ENCODE results near the gene MVD. TPM values are rescaled to one million over a fixed set of nuclear protein-coding genes. Genes with fewer than 3 reads are reported as not detected.

Gene MVD
- total RNA-seq, 1 donor from 2014 or later, result 22.9 TPM

DNA sequence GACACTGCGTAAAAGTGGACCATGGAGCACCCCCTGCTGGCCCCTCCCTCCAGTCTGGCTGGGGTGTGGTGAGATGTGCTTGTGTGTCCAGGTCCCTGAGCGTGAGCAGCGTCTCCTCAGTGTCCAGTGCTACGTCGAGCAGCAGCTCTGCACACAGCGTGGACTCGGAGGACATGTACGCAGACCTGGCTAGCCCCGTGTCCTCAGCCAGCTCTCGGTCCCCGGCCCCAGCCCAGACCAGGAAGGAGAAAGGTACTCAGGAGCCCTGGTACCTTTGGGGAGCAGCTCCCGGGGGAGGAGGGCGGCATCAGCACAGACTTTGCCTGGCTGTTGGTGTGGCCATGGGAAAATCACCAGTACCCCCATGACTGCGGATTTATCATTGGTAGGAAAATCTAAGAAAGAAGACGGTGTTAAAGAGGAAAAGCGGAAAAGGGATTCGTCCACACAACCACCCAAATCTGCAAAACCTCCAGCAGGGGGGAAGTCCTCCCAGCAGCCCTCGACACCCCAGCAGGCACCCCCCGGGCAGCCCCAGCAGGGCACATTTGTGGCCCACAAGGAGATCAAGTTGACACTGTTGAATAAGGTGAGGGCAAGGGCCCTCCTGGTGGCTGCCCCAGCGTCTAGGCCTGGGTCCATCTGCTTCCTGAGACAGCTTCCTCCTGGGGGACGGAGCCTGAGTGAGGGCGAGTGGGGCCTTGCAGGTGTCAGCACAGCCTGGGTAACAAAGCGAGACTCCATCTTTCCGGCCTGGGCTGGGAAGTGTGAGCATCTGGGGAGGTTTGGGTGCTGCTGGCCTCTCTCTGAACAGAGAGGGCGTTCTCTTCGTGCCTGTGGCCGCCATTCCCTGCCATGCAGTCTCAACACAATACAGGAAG lies 35.1 kb downstream of the MVD start:
- DNase-seq (ENCODE audit: low spot score), result no peak

DNA sequence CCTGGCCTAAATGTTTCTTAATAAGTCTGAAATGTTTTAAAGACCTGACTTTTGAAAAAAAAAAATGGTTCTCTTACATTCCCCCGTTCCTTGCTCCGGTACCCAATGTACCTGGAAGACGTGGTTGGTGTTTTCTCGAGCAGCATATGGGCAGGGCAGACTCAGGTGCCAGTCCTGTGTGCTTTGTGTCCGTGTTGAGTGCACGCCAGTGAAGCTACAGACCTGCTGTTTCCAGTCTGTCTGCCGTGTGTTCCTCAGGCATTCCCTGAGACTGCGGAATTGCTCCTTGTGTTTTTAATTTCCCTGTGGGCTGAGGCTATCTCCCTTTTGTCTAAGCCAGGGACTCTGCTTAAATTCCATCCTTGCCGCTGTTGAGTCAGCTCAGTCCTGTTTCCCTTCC lies 36.2 kb downstream of the MVD start:
- DNase-seq (ENCODE audit: low spot score), result no peak

DNA sequence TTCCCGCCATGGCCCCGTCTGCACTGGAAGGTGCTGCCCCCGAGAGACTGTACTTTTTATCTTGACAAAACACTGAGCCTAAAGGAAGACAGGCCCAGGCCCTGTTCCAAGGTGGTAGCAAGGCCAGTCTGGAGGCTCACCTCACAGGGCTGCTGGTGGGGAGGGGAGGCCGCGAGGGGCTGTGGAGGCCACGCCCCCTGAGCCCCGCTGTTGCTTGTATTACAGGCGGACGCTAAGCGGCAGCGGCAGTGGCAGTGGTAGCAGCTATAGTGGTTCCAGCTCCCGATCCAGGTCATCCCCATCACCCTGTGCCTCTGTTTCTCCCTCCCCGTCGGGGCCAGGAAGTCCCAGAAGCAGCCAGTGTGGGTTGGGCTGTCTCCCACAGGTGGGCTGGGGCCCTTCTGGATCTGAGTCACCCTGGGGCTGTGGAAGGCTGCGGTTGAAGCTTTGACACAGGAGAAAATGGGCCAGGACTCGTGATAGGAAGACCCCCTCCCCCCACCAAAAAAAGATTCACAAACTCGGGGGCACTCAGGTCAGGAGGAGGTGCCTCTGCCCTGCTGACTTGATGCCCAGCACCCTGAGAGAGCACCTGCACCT lies 37.8 kb downstream of the MVD start:
- DNase-seq (ENCODE audit: low spot score), result no peak

DNA sequence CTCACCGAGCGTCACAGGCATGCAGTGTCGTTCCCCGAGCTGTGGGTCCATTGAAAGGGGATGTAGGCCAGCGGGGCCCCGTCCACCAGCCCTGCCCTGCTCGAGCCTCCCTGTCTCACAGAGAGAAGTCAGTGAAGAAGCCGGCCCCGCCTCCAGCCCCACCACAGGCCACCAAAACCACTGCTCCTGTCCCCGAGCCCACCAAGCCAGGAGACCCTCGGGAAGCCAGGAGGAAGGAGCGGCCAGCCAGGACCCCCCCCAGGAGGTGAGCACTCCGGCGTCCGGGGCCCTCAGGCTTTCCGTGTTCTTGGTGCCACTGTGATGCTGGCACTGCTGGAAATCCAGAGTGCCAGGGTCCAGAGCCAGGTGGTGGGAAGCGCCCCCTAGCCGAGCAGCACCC lies 38.4 kb downstream of the MVD start:
- DNase-seq (ENCODE audit: low spot score), result no peak

DNA sequence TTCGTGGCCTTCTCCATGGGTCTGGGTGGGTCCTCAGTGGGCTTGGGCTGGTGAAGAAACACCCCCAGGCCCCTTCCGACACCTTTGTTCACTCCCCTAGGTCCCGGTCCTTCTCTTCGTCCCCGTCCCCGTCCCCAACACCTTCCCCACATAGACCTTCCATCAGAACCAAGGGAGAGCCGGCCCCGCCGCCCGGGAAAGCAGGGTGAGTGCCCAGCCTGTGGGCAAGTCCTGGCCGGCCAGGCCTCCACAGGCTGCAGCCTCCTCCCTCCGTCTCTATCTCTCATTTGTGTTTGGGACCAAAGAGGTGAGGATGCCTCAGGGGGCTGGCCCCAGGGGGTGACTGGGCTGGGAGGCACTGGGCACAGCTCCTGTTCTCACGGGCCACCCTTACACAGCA lies 39.0 kb downstream of the MVD start:
- DNase-seq (ENCODE audit: low spot score), result no peak

DNA sequence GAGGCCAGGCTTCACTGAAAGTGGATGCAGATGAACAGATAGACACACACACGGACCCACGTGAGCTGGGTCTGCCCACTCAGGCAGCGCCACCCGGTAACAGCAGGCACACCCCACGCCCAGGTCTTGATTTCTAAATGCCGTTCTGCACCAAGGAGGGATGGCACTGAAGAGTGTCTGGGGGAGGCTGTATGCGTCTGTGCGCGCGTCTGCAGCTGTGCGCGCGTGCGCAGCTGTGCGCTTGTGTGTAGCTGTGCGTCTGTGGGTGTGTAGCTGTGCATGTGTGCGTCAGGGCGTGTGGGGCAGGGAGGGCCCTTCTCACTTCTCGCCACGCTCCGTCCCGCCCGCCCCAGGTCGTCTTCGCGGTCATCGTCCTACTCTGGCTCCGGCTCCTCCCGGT lies 40.0 kb downstream of the MVD start:
- DNase-seq (ENCODE audit: low spot score), result no peak

DNA sequence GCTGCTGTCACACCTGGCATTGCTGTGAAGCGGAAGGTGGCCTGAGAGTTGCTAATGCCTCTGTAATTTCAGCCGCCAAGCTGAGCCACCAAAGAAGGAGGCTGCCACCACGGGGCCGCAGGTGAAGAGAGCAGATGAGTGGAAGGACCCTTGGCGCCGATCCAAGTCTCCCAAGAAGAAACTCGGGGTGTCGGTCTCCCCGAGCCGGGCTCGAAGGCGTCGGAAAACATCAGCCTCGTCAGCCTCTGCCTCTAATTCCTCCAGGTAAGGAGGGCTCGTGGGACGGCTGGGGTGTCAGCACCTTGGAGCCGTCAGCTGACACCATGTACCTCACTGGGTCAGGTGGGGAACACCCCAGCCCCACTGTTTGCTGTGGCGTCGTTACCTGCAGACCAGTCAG lies 40.8 kb downstream of the MVD start:
- no peak for DNase-seq (ENCODE audit: low spot score)

DNA sequence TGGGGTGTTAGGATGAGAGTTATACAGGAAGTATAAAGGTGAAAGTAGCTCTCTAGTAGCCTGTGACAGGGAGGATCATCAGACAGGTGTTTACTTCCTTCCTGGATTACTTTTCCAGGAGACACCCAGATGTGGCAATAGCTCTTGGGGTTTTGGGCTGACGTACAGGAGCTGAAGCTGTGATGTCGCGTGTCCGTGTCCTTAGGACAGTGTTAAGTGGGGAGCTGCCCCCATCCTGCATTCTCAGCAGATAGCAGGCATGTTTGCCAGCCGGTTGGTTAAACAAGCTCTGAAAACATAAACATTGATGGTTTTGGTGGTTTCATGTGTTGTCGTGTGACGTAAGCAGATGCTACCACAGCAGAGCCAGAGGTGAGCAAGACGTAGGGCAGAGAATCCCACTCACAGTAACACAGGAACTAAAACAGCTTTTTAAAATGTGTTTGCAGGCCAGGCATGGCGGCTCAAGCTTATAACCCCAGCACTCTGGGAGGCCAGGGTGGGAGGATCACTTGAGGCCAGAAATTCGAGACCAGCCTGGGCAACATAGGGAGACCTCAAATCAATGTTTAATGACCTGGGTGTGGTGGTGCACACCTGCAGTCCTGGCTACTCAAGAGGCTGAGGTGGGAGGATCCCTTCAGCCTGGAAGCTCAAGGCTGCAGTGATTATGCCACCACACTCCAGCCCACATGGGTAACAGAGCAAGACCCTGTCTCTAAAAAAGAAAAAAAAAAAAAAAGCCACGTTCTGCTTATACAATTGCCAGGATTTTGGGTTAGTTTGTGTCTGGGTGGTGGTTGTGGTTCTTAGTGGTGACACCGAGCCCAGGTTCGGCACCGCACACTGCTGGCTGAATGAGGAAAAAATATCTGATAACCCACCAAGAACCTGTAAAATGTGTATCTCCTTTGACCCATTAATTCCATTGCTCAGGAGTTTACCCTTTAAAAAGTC lies 42.8 kb downstream of the MVD start:
- no peak for DNase-seq (ENCODE audit: low spot score)

DNA sequence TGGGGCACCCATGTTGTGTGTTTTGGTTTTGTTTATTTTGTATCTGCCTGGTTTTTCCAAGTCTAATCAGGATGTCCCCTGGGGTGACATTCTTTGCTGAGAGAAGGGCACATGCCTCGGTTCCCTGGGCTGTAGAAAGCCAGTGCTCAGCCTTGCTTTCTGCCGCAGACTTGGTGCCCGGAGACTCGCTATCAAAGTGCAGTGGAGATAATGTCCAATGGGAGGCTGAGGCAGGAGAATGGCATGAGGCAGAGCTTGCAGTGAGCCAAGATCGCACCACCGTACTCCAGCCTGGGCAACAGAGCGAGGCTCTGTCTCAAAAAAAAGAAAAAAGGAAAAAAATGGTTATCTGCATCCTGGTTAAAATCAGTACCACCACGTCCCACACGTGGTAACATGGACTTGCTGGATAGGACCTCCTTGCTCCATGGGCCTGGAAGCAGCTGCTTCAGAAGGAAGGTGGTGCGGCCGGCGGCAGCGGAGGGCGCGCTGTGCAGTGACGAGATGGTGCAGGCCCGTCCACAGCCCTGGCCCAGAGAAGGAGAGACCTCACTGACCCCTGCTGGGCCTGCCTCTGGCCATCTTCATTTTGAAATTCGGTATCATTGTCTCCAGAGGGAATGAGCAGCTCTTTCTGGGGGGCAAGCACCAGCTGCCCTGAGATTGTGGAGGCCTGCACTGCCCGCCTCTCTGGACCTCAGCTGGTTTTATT lies 43.8 kb downstream of the MVD start:
- DNase-seq (ENCODE audit: low spot score), result no peak

DNA sequence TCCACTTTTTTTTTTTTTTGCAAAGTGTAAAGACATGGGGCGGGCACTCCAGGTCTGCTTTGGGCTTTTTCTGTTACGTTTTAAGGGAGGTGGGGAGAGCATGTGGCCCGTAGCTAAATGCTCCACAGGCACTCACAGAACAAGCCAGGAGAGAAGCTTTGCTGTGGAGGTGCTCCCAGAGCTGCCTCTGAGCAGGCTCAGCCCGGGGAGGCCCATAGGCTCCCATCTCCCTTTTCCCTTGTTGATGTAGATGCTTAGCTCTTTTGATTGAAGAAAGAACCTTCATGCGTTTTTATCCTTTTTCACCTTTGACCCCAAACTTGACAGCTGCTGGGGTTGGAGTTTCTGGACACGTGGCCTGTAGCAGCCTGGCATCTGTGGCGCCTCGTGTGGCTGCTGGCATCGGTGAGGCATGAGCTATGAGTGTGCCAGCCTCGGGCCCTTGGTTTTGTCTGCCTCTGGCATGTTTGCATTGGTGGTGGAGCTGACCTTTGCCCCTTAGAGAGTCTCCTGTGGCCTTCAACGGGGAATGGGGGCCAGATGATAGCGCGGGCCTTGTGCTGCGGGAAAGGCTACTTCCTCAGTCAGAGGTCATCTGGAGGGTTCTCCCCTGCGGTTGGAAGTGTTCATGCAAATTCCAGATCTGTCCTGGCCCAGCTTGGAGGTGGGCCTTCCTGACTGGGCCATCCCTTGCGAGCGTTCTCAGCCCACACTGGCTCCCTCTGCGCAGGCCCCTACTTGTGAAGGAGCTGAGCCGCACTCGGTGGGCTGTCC lies 44.5 kb downstream of the MVD start:
- no peak for DNase-seq (ENCODE audit: low spot score)

DNA sequence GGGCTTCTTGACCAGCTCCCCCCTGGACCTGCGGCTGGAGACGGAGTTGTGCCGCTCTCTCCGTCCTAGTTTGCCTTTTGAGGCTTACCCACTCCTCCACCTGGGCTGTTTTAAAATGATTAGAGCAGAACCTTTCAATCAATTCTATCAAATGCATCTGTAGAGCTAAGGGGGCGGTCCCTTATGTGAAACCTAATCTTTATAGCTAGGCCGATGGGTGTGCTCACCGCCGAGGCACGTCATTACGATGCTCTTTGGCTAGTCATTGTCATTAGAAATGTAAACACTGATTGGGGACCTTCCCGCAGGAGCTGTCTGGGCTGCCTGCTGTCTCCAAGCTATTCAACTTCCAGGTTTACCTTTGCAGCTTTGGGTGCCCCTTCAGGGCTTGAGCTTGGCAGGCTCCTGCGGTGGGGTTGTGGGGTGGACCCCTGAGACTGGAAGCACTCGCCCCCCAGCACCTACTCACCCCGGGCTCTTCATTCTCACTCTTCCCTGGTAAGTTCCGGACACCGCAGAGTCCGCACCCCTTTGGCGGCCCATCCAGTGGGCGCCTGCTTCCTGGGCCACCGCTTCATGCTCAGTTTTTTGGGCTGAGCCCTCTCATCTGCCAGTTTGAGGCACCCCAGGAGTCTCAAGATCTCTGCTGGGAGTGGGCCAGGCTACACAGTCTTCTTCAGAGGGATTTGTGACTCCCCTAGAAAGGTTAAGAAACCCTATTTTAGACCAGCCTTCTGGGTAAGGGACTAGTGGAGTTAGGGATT lies 45.4 kb downstream of the MVD start:
- no peak for DNase-seq (ENCODE audit: low spot score)

DNA sequence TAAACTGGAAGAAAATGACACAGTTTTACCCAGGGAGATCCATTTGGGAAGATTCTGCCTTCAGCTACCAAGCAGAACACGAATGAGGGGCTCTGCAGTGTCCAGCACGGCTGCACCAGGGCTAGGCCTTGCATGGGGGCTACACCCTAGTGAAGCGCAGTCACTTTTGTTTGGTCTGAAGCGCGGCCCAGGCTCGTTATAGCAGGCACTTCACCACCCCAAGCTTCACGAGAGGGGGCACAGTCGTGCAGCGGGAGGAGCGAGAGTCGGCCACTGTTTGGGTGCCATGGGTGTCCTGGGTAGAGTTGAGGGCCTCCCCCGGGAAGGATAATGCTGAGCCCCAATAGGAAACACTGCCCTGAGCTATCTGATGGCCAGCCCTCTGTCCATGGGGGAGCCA lies 46.2 kb downstream of the MVD start:
- DNase-seq (ENCODE audit: low spot score), result no peak

DNA sequence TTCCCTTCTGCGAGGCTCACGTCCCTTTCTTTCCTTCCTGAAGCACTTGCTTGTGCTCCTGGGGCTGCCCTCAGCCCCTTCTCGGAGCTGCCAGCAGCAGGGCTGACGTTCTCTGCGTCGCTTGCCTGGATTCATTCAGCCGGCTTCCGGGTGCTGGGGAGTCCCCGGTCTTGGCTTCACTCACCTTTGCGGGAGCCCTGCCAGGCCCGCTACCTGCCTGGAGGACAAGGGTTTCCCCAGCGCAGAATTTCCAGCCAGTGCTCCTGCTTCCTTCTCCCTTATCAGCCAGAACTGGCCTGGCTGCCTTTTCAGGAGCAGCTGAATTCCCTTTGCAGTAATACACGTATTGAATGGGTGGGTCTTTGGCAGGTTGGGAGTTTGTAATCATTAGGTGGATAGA lies 46.6 kb downstream of the MVD start:
- no peak for DNase-seq (ENCODE audit: low spot score)

DNA sequence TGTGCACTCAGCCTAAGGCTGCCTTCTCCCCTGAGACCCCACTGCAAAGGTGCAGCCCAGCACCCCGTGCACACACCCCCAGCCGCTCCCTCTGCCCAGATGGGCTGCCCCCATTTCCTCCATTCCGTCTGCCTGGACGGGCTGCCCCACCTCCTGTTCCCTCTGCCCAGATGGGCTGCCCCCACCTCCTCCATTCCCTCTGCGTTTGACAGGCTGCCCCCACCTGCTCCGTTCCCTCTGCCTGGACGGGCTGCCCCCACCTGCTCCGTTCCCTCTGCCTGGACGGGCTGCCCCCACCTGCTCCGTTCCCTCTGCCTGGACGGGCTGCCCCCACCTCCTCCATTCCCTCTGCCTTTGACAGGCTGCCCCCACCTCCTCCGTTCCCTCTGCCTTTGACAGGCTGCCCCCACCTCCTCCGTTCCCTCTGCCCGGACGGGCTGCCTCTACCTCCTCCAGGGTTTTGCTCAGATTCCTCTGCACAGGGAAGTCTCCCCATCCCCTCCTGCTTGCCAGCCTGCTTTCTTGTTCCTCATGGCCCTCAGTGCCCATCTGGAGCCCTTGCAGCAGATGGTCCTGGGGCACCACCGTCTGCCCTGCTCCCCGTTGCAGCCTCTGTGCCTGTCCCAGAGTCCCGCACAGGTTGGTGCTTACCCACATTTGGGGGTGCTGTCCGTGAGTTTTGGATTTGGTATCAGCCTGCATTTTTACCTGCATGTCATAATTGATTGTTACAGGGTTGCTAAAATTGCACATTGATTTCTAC lies 47.9 kb downstream of the MVD start:
- no peak for DNase-seq (ENCODE audit: low spot score)

DNA sequence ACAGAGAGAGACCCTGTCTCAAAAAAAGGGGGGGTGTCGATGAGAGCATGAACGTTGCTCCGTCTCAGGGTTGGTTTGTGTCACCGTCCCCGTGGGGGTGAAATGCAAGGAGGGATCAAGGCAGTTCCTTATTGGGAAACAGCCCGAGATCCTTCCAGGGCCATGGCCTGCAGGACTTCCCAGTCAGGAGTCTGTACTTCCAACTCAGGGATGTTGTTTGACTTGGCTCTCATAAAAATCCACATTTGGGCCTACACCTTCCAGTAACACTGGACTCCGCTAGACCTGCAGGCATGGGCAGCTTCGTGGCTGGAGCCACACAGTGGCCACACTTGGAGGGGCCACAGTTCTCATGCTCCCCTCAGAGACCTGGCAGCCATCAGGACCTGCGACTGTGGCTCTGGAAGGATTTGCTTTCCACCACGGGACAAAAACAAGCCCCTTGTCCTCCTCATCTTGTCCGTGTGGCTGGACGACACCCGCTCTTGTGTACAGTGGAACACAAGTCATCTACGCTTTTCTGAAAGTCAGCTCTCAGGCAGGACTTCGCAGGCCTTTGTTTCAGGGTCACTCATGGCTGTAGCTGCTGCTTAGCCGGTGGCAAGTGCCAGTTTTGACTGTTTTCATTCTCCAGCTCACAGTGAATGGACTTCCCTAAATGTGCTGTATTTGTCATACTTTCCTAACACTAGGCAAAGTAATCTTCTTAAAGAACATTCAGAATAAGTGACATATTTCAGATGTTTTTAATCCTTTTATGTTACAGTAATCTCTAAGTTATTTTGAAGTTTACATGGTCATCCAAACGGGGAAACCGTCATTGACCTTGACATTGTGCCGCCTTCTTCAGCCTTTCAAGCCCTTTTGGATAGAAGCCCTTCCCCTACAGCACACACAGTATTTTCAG lies 48.7 kb downstream of the MVD start:
- no peak for DNase-seq (ENCODE audit: low spot score)

DNA sequence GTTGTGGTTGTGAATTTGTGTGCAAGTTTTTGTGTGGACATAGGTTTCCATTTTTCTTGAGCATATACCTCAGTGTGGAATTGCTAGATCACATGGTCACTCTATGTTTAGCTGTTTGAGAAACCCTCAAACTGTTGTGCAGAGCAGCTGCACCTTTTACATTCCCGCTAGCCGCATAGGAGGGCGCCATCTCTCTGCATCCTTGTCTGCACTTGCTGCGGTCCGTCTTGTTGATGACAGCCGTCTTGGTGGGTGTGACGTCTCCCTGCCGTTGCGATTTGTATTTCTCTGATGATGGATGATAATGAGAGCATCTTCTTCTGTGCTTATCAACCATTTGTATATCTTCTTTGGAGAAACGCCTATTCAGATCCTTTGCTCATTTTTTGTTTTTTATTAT lies 49.6 kb downstream of the MVD start:
- DNase-seq (ENCODE audit: low spot score), result no peak

DNA sequence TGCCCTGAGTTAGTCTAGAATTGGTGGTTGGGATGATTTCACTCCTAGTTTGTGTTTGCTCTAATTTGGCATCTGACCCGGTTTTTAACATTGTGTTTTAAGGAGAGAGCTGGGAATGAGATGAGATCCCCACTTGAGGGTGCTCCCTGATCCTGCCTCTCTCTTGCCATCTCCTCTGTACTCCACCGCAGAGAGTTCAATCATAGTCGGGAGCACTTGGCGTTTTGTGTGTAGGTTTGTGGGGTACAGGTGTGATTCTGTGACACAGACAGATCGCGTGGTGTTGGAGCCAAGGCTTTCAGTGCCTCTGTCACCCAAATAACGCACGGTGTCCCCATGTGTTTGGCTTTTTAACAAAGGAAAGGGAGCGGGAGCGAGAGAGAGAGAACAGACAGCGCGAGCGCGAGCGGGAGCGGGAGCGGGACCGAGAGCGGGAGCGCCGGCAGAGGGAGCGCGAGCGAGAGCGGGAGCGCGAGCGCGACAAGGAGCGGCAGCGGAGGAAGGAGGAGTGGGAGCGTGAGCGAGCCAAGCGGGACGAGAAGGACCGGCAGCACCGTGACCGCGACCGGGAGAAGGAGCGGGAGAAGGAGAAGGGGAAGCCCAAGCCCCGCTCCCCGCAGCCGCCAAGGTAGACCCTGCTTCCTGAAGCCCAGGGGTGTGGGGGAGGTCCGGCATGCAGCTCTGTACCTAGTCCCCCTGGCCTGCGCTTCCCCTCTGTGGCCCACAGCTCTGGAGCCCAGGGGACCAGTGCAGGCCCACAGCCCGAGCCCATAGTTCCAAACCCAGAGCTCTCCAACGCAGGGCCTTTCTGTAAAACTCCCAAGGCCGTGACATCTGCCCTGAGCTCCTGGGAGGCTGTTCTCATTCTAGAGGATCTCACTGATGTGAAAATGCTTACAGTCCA lies 51.7 kb downstream of the MVD start:
- no peak for DNase-seq (ENCODE audit: low spot score)
